Measurements from ENCODE around the gene STK39. TPM values are rescaled to one million over a fixed set of nuclear protein-coding genes. Genes with fewer than 3 reads are reported as not detected.

Gene STK39
- total RNA-seq, 1 donor from 2014 or later = 13.8 TPM

GRCh38 chr2:168159754-168160585 is 87.4 kb downstream of the STK39 start:
- peak; percentile 54 for DNase-seq (ENCODE audit: low read depth)

- DNase-seq (ENCODE audit: low read depth) = no peak
Measured at GRCh38 chr2:168158586-168158985, 88.8 kb downstream of the STK39 start.

DNA sequence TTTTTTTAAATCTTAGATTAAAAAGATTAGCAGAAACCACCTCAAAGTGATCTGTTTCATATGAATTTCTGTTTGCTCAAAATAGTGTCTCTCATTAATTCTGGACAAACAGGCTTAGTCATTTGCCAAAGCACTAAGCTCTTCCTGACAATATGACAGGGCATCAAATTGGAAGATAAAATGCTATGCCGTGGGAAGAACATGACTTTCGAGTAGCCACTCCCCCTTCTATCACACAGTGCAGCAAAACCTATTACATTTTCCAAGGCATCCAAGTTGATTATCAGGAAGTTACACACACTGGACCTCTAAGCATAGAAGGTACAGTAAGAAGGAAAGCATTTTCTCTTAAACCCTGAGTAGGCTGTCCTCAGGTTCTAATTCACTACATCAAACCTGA is 89.5 kb downstream of the STK39 start:
- DNase-seq (ENCODE audit: low read depth) = peak; percentile 43

DNA sequence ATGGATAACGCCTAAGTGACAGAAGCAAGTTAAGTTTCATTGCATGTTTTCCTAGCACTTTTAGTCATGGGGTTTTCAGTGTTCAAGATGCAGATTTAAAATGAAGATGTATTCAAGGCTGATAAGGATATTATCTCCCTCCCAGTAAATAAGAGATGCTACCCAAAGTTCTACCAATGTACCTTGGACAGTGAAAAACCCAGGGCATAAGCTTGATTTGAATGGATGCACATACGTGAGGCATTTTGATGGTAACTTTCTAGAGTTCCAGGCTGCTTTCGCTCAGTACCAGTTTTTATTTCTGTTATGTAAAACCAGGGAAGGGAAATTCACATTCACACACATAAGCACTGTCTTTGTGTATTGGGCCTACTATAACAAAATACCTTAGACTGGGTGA is 90.3 kb downstream of the STK39 start:
- no peak for DNase-seq (ENCODE audit: low read depth)

- DNase-seq (ENCODE audit: low read depth) = peak; percentile 79
Measured at GRCh38 chr2:168156661-168157060, 90.7 kb downstream of the STK39 start.

DNA sequence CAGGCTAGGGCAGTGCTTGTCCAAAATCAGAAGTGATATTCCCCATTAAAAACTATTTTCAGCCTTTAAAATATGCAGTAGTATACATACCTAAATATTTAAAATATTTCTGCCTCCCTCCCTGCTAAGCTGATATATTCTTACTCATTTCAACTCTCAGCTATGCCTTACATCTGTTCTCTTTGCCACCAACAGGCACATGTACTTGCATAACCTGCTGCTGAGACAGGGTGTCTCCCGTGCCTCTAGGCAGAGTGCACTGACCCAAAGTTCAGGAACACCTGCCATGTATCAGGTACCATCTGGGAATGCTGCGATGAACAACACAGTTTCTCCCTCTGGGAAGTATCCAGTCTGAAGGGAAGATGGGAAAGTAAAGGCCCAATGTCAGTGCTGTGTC is 91.7 kb downstream of the STK39 start:
- no peak for DNase-seq (ENCODE audit: low read depth)

DNA sequence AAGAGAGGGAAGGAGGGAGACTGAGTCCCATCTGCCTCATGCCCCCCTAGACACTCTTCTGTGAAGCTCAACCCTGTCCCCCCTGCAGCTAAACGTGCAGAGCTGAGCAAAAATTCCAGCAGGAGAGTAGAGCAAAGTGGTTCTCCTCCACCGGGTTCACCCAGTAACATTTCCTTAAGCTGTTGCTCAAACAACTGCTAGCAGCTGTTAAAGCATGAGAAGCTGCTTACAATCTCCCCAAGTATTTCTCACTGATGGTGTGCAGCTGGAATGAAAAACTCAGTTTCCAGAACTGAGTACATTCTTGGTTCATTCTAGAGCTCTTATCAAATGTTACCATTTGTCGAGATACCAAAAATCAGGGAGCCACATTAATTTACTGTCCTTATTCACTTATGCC is 92.3 kb downstream of the STK39 start:
- no peak for DNase-seq (ENCODE audit: low read depth)

GRCh38 chr2:168152902-168153530 is 94.4 kb downstream of the STK39 start:
- no peak for DNase-seq (ENCODE audit: low read depth)

DNA sequence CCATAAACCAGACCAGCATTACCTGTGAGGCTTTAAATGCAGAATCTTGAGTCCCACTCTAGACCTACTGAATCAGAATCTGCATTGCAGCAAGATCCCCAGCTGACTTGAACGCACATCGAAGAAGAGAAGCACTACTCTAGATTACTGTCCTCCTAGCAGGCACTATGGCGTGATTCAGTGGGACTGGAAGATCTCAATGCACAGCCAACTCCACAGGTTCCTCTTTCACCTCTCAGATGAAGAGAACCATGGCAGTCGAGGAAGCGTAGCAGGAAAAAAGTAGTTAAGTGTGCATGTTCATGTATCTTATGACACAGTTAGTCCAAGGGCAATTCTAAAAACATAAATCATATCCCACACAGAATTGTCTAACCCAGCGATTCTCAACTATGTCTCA is 97.4 kb downstream of the STK39 start:
- no peak for DNase-seq (ENCODE audit: low read depth)

DNA sequence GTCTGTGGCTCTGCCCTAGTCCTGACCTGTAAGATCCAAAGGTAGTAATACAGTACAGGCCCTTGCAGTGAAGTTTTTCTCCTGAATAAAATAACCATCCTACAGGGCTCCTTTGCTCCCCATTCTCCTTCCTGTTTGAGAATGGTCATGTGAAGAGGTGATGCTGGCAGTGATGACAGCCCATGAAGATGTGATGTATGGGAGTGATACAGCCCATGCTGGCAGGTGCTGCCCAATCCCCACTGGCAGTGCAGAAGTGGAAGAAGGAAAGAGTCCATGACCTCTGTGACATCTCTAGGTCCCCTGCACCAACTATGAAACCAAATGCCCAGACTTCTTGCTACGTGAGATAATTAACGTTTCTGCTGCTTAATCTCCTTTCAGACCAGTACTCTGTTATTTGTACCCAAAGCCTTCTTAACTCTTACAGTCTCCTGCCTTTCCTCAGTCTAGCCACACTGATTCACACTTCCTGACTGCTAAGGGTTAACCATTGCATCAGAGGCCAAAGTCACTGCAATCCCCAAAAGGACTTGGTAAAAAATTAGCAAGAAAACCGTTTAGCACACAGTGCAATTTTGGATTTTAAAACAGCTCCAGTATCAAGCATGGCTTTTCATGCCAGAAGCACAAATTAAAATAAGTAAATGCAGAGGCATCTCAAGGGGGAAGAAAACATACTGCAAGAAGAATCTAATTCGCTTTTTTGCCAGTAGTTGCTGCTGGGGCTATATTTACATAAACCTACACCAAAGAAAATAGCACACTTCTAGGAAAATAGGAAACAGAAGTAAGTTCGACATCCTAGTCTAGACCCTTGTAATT is 98.0 kb downstream of the STK39 start:
- DNase-seq (ENCODE audit: low read depth) = peak; percentile 63

- DNase-seq (ENCODE audit: low read depth) = no peak
Measured at GRCh38 chr2:168147830-168148794, 99.3 kb downstream of the STK39 start.

GRCh38 chr2:168146892-168147810 is 100.2 kb downstream of the STK39 start:
- no peak for DNase-seq (ENCODE audit: low read depth)

DNA sequence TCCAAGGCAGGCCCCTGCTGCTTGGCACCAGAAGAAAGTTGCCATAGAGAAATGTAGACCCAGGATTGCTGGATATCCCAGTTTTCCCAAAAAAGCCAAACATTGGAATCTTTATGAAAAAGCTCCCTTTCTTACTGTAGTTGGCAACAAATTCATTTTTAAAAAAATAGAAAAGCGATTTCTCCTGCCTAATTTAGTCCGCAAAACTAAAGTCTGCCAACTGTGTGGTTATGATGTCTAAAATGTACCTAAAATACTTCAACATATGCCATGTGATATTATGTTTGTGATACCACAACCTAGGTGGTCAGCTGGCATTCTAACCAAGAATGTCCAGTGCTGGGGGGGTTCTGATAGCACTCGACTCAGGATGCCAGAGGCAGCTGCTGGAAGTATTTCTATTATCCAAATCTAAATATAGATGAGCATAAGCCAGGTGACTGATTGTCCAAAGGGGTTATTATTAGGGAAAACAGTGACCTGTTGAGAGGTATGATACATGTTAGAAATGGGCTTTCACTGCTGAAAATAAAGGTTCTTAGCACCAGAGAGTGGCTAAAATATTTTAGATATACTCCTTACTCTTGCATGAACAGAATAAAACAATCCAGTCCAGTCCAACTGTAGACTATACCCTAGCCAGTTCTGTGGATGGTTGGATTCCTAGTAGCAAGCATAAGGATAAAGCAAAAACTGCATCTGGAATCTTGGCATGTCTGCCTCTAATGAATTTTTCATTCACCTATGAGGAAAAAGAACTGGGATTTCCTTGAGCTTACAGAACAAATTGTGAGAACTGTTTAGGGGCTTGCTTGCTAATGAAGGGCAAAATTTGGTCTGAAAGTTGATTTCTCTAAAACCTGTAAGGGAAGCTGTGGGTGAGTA is 101.7 kb downstream of the STK39 start:
- no peak for DNase-seq (ENCODE audit: low read depth)

DNA sequence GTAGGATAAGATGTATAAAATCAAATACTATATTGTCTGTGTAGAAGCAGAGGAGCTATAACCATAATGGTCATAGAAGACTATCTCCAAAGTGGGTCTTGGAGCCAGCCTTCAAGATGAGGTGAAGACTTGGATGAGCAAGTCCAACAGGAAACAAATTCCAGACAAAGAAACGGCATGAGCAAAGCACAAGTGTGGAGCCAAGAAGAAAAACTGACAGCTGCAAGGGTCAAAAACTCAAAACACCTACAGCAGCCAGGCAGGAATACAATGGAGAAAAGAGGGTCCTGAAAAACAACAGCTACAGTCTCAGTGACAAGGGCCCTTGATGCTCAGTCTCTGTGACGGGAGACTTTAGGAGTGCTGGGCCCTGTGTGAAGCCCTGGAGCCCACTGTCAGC is 102.4 kb downstream of the STK39 start:
- no peak for DNase-seq (ENCODE audit: low read depth)

- DNase-seq (ENCODE audit: low read depth) = no peak
Measured at GRCh38 chr2:168143813-168144212, 103.6 kb downstream of the STK39 start.

GRCh38 chr2:168140892-168141291 is 106.5 kb downstream of the STK39 start:
- no peak for DNase-seq (ENCODE audit: low read depth)

- no peak for DNase-seq (ENCODE audit: low read depth)
Measured at GRCh38 chr2:168139852-168140251, 107.5 kb downstream of the STK39 start.

DNA sequence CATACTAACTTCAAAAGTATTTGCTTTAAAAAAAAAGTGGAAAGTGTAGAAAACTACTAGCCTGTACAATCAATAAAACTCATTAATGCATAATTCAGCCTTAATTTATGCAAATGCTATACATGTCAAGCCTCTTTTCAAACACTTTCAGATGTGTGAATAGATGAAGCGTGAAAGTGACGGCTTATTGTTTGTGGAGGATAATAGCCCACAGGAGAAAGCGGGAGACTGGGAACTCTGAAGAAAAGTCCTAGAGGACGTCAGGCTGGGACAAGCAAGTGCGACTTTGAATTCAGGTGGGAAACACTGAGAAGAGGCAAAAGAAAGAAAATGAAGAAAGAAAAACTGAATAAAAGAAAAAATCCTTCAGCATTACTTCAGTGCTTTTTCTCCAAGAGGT is 108.5 kb downstream of the STK39 start:
- peak; percentile 37 for DNase-seq (ENCODE audit: low read depth)

DNA sequence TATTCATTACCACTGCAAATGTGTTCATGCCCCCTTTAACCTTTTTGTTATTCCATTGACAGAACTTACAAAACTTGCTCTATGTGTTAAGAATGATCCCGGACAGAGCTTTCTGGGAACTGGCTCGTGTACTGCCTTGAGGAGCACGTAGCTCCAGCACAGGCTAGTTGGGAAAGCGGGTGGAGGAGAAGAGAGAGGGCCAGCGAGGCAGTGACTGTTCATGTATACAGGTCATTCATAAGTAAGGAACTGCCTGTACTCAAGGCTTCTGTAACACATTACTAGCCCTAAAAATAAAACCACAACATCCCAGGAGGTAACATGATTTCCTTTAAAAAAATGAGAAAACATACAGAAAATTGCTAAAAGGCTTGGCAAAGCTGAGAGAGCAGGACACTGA is 109.0 kb downstream of the STK39 start:
- DNase-seq (ENCODE audit: low read depth) = peak; percentile 67
